Measurements from ENCODE around the gene DIPK1C.

DIPK1C gene

GRCh38 chr18:74420926-74421325 lies 36.2 kb downstream of the DIPK1C start:
- no peaks in the 10 kb centered on the region for H3K36me3 ChIP-seq
- no peak for TF ChIP-seq CTCF (IDR thresholded peaks at IDR 0.05)

GRCh38 chr18:74420481-74420880 lies 36.6 kb downstream of the DIPK1C start:
- Histone ChIP-seq H3K27me3 (peaks cover 6% of the 10 kb centered on the region), H3K4me3 (ENCODE audit: low read depth in 1 of 2, low read length in 1 of 2) (no peak overlapping the region), H3K4me1 (ENCODE audit: control insufficient read depth in 1 of 2, insufficient read depth in 1 of 2, low read depth in 1 of 2, low read length in 1 of 2) (no peaks in the 10 kb centered on the region), H3K36me3 (no peaks in the 10 kb centered on the region), H3K9me3 (no peaks in the 10 kb centered on the region), H3K27ac (no peak overlapping the region)
- no peak for TF ChIP-seq CTCF (IDR thresholded peaks at IDR 0.05)

More at GRCh38 chr18:74420926-74421325, 36.2 kb downstream of the DIPK1C start:
- Histone ChIP-seq H3K4me1 (ENCODE audit: control insufficient read depth in 1 of 2, insufficient read depth in 1 of 2, low read depth in 1 of 2, low read length in 1 of 2) (no peaks in the 10 kb centered on the region), H3K4me3 (ENCODE audit: low read depth in 1 of 2, low read length in 1 of 2) (no peak overlapping the region), H3K27ac (no peak overlapping the region), H3K9me3 (no peaks in the 10 kb centered on the region), H3K27me3 (peaks cover 6% of the 10 kb centered on the region)

GRCh38 chr18:74419761-74420160 lies 37.3 kb downstream of the DIPK1C start:
- H3K27me3 ChIP-seq = peaks cover 6% of the 10 kb centered on the region
- H3K36me3 ChIP-seq = no peaks in the 10 kb centered on the region
- TF ChIP-seq CTCF (IDR thresholded peaks at IDR 0.05) = no peak
- no peak overlapping the region for H3K4me3 ChIP-seq (ENCODE audit: low read depth in 1 of 2, low read length in 1 of 2)
- no peaks in the 10 kb centered on the region for H3K4me1 ChIP-seq (ENCODE audit: control insufficient read depth in 1 of 2, insufficient read depth in 1 of 2, low read depth in 1 of 2, low read length in 1 of 2)
- H3K9me3 ChIP-seq = no peaks in the 10 kb centered on the region
- H3K27ac ChIP-seq = no peak overlapping the region

- H3K27ac ChIP-seq = no peak overlapping the region
- H3K9me3 ChIP-seq = no peaks in the 10 kb centered on the region
- H3K27me3 ChIP-seq = peaks cover 6% of the 10 kb centered on the region
- H3K4me1 ChIP-seq (ENCODE audit: control insufficient read depth in 1 of 2, insufficient read depth in 1 of 2, low read depth in 1 of 2, low read length in 1 of 2) = no peaks in the 10 kb centered on the region
- H3K36me3 ChIP-seq = no peaks in the 10 kb centered on the region
- TF ChIP-seq CTCF (IDR thresholded peaks at IDR 0.05) = no peak
- H3K4me3 ChIP-seq (ENCODE audit: low read depth in 1 of 2, low read length in 1 of 2) = no peak overlapping the region
Measured at GRCh38 chr18:74418023-74418422, 39.1 kb downstream of the DIPK1C start.

- Histone ChIP-seq H3K36me3 (no peaks in the 10 kb centered on the region), H3K4me3 (ENCODE audit: low read depth in 1 of 2, low read length in 1 of 2) (no peak overlapping the region), H3K27me3 (no peaks in the 10 kb centered on the region), H3K4me1 (ENCODE audit: control insufficient read depth in 1 of 2, insufficient read depth in 1 of 2, low read depth in 1 of 2, low read length in 1 of 2) (no peaks in the 10 kb centered on the region), H3K27ac (no peak overlapping the region), H3K9me3 (no peaks in the 10 kb centered on the region)
- TF ChIP-seq CTCF (IDR thresholded peaks at IDR 0.05) = no peak
Measured at GRCh38 chr18:74416124-74416523, 41.0 kb downstream of the DIPK1C start.

- Histone ChIP-seq H3K9me3 (no peaks in the 10 kb centered on the region), H3K4me1 (ENCODE audit: control insufficient read depth in 1 of 2, insufficient read depth in 1 of 2, low read depth in 1 of 2, low read length in 1 of 2) (no peaks in the 10 kb centered on the region), H3K36me3 (no peaks in the 10 kb centered on the region), H3K27ac (no peak overlapping the region), H3K27me3 (no peaks in the 10 kb centered on the region), H3K4me3 (ENCODE audit: low read depth in 1 of 2, low read length in 1 of 2) (no peak overlapping the region)
- TF ChIP-seq CTCF (IDR thresholded peaks at IDR 0.05) = no peak
Measured at GRCh38 chr18:74414953-74415515, 42.1 kb downstream of the DIPK1C start.

Measured in neutrophil (primary cell).